Melanocyte of skin (primary cell): ENCODE results near the gene GARIN5A. TPM values are rescaled to one million over a fixed set of nuclear protein-coding genes. Genes with fewer than 3 reads are reported as not detected.

ENCODE experiments used
- total RNA-seq, 2 donors: library from RNA; depleted of rRNA; stranded (reverse); fragments of >200 nt; gene quantifications; 2 replicates each; pipeline ENCODE4 v1.2.3, GENCODE V29; 2012

The GARIN5A gene
- not detected for total RNA-seq

GRCh38 chr19:50476224-50476906 lies at the start of gene GARIN5A, which contains the start of gene EMC10:
TSS of gene GARIN5A (minus strand) at chr19:50476848. CDS start at chr19:50476388, 460 bp downstream.
TSS of gene EMC10 (plus strand) at chr19:50476507. CDS start at chr19:50476545, 38 bp downstream.

GRCh38 chr19:50513746-50514345 lies 37.2 kb upstream of the GARIN5A start, which contains the start of gene ASPDH:
TSS of gene ASPDH (minus strand) at chr19:50513913. CDS start at chr19:50513823, 90 bp downstream.

GRCh38 chr19:50511069-50511822 lies 34.6 kb upstream of the GARIN5A start, which contains the start of gene JOSD2:
TSS of gene JOSD2 (minus strand) at chr19:50511191. CDS start at chr19:50510431, 760 bp downstream.

GRCh38 chr19:50432221-50433028 lies 44.2 kb downstream of the GARIN5A start, which contains the start of gene MYBPC2:
TSS of gene MYBPC2 (plus strand) at chr19:50432892. CDS start at chr19:50432954, 62 bp downstream.

GRCh38 chr19:50418176-50419021 lies 58.2 kb downstream of the GARIN5A start, which contains the start of gene SPIB:
TSS of gene SPIB (plus strand) at chr19:50418938. CDS start at chr19:50418963, 25 bp downstream.

Other genes with a start within 250 kb of the GARIN5A start
- gene KCNC3, start 147.5 kb downstream of the GARIN5A start, total RNA-seq, result under 1 TPM; under 0.01 TPM
- 1 to 10 TPM in 1 of 2 donors, not detected in 1; 1.4 TPM for gene NAPSA, start 111.2 kb downstream of the GARIN5A start, total RNA-seq
- gene NR1H2, start 100.4 kb downstream of the GARIN5A start, total RNA-seq, result 10 to 100 TPM; 67.1 to 88.9 TPM
- 10 to 100 TPM; 30.3 to 73.3 TPM for gene POLD1, start 92.5 kb downstream of the GARIN5A start, total RNA-seq
- not detected for gene SPIB, start 57.9 kb downstream of the GARIN5A start, total RNA-seq
- gene MYBPC2, start 44.0 kb downstream of the GARIN5A start, total RNA-seq, result not detected
- 10 to 100 TPM; 44.3 to 55.7 TPM for gene EMC10, start 341 bp downstream of the GARIN5A start, total RNA-seq
- 10 to 100 TPM; 24.6 to 25.8 TPM for gene JOSD2, start 34.3 kb upstream of the GARIN5A start, total RNA-seq
- gene ASPDH, start 37.1 kb upstream of the GARIN5A start, total RNA-seq, result not detected
- under 1 TPM in 1 of 2 donors, not detected in 1; under 0.01 TPM for gene LRRC4B, start 91.6 kb upstream of the GARIN5A start, total RNA-seq
- not detected for gene SYT3, start 163.0 kb upstream of the GARIN5A start, total RNA-seq
- gene C19orf81, start 172.6 kb upstream of the GARIN5A start, total RNA-seq, result not detected
- gene SHANK1, start 243.0 kb upstream of the GARIN5A start, total RNA-seq, result under 1 TPM in 1 of 2 donors, not detected in 1; 0.67 TPM
- 10 to 100 TPM in 1 of 2 donors, 1 to 10 TPM in 1; 5.5 to 25.0 TPM for gene CLEC11A, start 246.5 kb upstream of the GARIN5A start, total RNA-seq